H4 (cell line): ENCODE data around the gene PVRIG. TPM values are rescaled to one million over a fixed set of nuclear protein-coding genes. Genes with fewer than 3 reads are reported as not detected.
"Not testable (repeated sequence)": the region's sequence is repeated elsewhere in the genome, so short reads cannot be mapped to it uniquely, and the experiment has no call there.

ENCODE experiments used
- DNase-seq: peaks from one replicate; pipeline ENCODE4 v3.0.0-alpha.2; 2015; ENCODE audit warnings: low spot score
- total RNA-seq: library from RNA; depleted of rRNA; stranded (reverse); fragments of >200 nt; shearing (Covaris generic); gene quantifications from 2 replicates; pipeline ENCODE4 v1.2.3, GENCODE V29; 2014; rRNA removed

The PVRIG gene
- not detected in 2 replicates for total RNA-seq

- DNase-seq, result not testable (repeated sequence)
Measured at GRCh38 chr7:100219801-100220585, at the start of gene PVRIG. Gene PVRIG, plus strand, starts transcription at chr7:100219949. Its CDS starts 22 bp downstream, at chr7:100219971.

GRCh38 chr7:100170101-100170897 is 49.5 kb upstream of the PVRIG start:
- no peak for DNase-seq

GRCh38 chr7:100171087-100171681 is 48.6 kb upstream of the PVRIG start:
- no peak for DNase-seq

- DNase-seq, result no peak
Measured at GRCh38 chr7:100171840-100172239, 47.9 kb upstream of the PVRIG start.

- DNase-seq, result no peak
Measured at GRCh38 chr7:100173806-100174495, 45.8 kb upstream of the PVRIG start.

GRCh38 chr7:100174582-100174981 is 45.2 kb upstream of the PVRIG start:
- no peak for DNase-seq

GRCh38 chr7:100175296-100175935 is 44.3 kb upstream of the PVRIG start:
- DNase-seq, result no peak

- DNase-seq, result no peak
Measured at GRCh38 chr7:100176096-100177044, 43.4 kb upstream of the PVRIG start.

GRCh38 chr7:100177045-100178001 is 42.4 kb upstream of the PVRIG start, which contains the start of the genes GPC2 and STAG3:
Gene GPC2, minus strand, starts transcription at chr7:100177381. Its CDS starts 182 bp downstream, at chr7:100177199.
Gene STAG3, plus strand, starts transcription at chr7:100177918. Its CDS starts 2,639 bp downstream, at chr7:100180557.
- DNase-seq, result peak; percentile 90

GRCh38 chr7:100180084-100180483 is 39.7 kb upstream of the PVRIG start:
- not testable (repeated sequence) for DNase-seq

GRCh38 chr7:100182616-100183015 is 37.1 kb upstream of the PVRIG start:
- DNase-seq, result not testable (repeated sequence)

- DNase-seq, result not testable (repeated sequence)
Measured at GRCh38 chr7:100183090-100183489, 36.7 kb upstream of the PVRIG start.

GRCh38 chr7:100185726-100186125 is 34.0 kb upstream of the PVRIG start:
- no peak for DNase-seq

GRCh38 chr7:100189061-100189460 is 30.7 kb upstream of the PVRIG start:
- DNase-seq, result no peak

- DNase-seq, result peak; percentile 52
Measured at GRCh38 chr7:100190048-100190711, 29.6 kb upstream of the PVRIG start.

GRCh38 chr7:100191775-100192174 is 28.0 kb upstream of the PVRIG start:
- DNase-seq, result no peak

- not testable (repeated sequence) for DNase-seq
Measured at GRCh38 chr7:100192281-100192862, 27.4 kb upstream of the PVRIG start.

GRCh38 chr7:100192969-100193368 is 26.8 kb upstream of the PVRIG start:
- DNase-seq, result no peak
